Adipocyte (in vitro differentiated cells): ENCODE data around the gene CTNNB1.

Source experiments
- DNase-seq: peaks from one replicate; pipeline ENCODE4 v3.0.0-alpha.2; 2015; ENCODE audit warnings: low read depth
- H3K27me3 ChIP-seq: replicated peaks from 2 replicates; pipeline ENCODE4 v1.7.0; 2013; ENCODE audit warnings: mild to moderate bottlenecking, low read length, moderate library complexity; ENCODE audit not compliant: control insufficient read depth, insufficient read depth
- H3K36me3 ChIP-seq: 2 replicates; pipeline ENCODE4 v1.7.0; 2013; ENCODE audit warnings: low read length, mild to moderate bottlenecking, moderate library complexity; ENCODE audit not compliant: control insufficient read depth, insufficient read depth, severe bottlenecking
- H3K4me1 ChIP-seq: 2 replicates; pipeline ENCODE4 v1.7.0; 2013; ENCODE audit warnings: mild to moderate bottlenecking, low read length, moderate library complexity; ENCODE audit not compliant: control insufficient read depth, insufficient read depth
- H3K4me3 ChIP-seq: 2 replicates; pipeline ENCODE4 v1.7.0; 2013; ENCODE audit warnings: mild to moderate bottlenecking, low read length, moderate library complexity
- H3K9ac ChIP-seq: 2 replicates; pipeline ENCODE4 v1.7.0; 2013; ENCODE audit warnings: mild to moderate bottlenecking, low read length, moderate library complexity
- H3K9me3 ChIP-seq: 2 replicates; pipeline ENCODE4 v1.7.0; 2013; ENCODE audit warnings: mild to moderate bottlenecking, low read length, moderate library complexity; ENCODE audit not compliant: control insufficient read depth

The CTNNB1 gene

DNA sequence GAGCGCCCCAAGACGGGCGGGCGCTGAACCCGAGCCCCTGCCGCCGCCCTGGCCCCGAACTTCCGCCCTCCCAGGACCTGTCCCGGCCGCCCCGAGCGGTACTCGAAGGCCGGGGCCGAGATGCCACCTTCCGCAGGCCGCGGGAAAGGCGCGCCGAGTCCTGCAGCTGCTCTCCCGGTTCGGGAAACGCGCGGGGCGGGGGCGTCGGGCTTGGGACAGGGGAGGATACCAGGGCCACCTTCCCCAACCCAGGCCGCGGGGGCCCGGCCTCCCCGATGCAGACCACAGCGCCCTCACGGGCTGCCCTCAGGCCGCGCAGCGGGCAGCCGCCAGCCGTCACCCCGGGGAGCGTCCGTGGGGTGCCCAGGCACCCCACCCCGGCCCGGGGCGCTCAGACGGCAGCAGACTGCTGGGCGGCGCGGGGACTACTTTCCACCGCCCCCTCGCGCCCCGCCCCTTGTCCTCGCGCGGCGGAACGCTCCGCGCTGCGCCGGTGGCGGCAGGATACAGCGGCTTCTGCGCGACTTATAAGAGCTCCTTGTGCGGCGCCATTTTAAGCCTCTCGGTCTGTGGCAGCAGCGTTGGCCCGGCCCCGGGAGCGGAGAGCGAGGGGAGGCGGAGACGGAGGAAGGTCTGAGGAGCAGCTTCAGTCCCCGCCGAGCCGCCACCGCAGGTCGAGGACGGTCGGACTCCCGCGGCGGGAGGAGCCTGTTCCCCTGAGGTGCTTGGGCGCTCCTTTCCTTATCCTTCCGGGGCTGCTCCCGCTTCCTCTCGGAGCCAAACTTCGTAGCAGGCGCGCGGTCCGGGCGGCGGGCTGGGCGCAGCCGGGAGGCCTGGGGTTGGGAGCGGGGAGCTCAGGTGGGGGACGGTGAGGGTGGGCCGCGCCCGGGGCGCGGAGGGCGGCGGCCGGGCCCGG is at the start of gene CTNNB1:
CTNNB1 (plus strand) TSS at position 556 of the 916 bp plus-strand sequence. CDS start 24,564 bp downstream, outside the sequence.
- Histone ChIP-seq H3K4me3 (peak within 1 kb of the TSS; percentile 93), H3K4me1 (peaks cover 30% of the 10 kb centered on the region), H3K27me3 (no peaks in the 10 kb centered on the region), H3K9me3 (no peaks in the 10 kb centered on the region), H3K9ac (peak within 1 kb of the TSS; percentile 98), H3K36me3 (no peaks in the 10 kb centered on the region)
- peak; percentile 98 for DNase-seq

DNA sequence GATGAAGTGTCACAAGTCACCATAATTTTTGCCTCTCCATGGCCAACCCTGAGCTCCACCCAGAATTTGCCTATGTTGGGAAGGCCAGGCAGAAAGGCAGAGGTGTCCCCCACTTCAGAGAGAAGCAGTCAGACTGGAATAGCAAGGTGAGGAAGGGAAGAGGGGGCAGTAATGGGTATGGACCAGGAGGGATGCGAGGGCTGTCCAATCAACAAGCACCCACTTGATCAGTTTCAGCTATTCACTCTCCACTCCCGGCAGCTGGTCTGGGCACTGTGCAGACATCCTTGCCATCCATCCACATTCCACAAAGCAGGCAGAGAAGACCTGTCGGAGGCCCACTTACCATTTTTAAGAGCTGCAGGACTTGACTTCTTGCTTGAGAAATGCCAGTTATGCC is 43.5 kb upstream of the CTNNB1 start:
- DNase-seq, result no peak
- Histone ChIP-seq H3K9ac (no peak overlapping the region), H3K27me3 (peaks cover 3% of the 10 kb centered on the region), H3K4me3 (no peak overlapping the region), H3K4me1 (no peaks in the 10 kb centered on the region), H3K9me3 (no peaks in the 10 kb centered on the region), H3K36me3 (no peaks in the 10 kb centered on the region)

- H3K36me3 ChIP-seq, result no peaks in the 10 kb centered on the region
- H3K4me3 ChIP-seq, result no peak overlapping the region
Measured at GRCh38 chr3:41158947-41159346, 40.4 kb upstream of the CTNNB1 start.

DNA sequence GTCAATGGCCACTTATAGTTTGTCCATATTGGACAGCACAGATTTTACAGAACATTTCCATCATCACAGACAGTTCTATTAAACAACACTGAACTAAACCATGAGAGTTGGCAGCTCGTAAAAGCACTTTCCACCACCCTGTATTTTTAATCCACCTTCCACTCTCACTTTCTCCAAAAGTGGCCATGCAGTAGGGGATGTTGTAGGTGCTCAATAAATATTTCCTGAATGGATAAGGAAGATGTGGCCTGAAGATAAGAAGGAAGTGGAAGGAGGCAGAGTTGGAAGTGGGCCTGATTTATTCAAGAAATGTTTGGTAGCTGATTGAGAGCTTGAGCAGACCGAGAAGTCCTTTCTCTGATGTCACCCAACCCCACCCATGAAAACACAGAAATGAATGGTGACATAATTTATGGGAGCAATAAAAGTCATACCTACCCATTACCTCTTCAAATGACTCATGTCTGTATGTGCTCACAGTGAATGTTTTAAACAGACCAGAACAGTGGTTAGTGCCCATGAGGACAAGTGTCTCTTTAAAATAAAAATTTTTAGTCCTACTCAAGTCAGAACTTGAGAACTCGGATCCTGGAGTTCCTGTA is 39.6 kb upstream of the CTNNB1 start:
- no peaks in the 10 kb centered on the region for H3K9me3 ChIP-seq
- H3K4me1 ChIP-seq, result no peaks in the 10 kb centered on the region
- H3K27me3 ChIP-seq, result peaks cover 11% of the 10 kb centered on the region
- H3K4me3 ChIP-seq, result no peak overlapping the region
- no peaks in the 10 kb centered on the region for H3K36me3 ChIP-seq
- no peak for DNase-seq
- H3K9ac ChIP-seq, result no peak overlapping the region

More at GRCh38 chr3:41158947-41159346, 40.4 kb upstream of the CTNNB1 start:
- H3K27me3 ChIP-seq, result peaks cover 11% of the 10 kb centered on the region
- no peak overlapping the region for H3K9ac ChIP-seq
- no peaks in the 10 kb centered on the region for H3K9me3 ChIP-seq
- DNase-seq, result no peak
- no peaks in the 10 kb centered on the region for H3K4me1 ChIP-seq

- H3K36me3 ChIP-seq, result no peaks in the 10 kb centered on the region
- H3K4me1 ChIP-seq, result no peaks in the 10 kb centered on the region
- DNase-seq, result no peak
- no peaks in the 10 kb centered on the region for H3K9me3 ChIP-seq
- no peak overlapping the region for H3K4me3 ChIP-seq
- peaks cover 14% of the 10 kb centered on the region for H3K27me3 ChIP-seq
- H3K9ac ChIP-seq, result no peak overlapping the region
Measured at GRCh38 chr3:41162541-41162940, 36.8 kb upstream of the CTNNB1 start.

DNA sequence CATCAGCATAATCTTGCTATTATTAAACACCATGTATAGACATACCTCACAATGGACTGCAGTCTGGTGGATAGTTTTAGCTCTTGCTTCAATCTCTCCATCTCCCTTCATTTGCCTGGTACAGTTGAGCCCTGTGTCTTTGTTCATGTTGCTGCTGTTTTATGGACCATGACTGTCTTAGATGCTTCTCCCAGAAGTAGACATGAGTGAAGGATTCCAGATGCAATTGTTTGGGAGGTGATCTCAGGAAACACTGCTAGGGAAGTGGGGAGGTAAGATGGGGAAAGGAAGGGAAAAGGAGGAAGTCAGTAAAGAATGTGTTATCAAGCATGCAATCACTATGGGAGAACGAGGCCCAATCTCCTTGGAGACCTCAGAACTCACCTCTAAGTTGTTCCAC is 36.3 kb upstream of the CTNNB1 start:
- H3K9me3 ChIP-seq, result no peaks in the 10 kb centered on the region
- no peak overlapping the region for H3K9ac ChIP-seq
- DNase-seq, result no peak
- H3K27me3 ChIP-seq, result peaks cover 14% of the 10 kb centered on the region
- H3K4me3 ChIP-seq, result no peak overlapping the region
- no peaks in the 10 kb centered on the region for H3K4me1 ChIP-seq
- no peaks in the 10 kb centered on the region for H3K36me3 ChIP-seq

- no peak for DNase-seq
- Histone ChIP-seq H3K4me3 (no peak overlapping the region), H3K36me3 (no peaks in the 10 kb centered on the region), H3K9ac (no peak overlapping the region), H3K9me3 (no peaks in the 10 kb centered on the region), H3K4me1 (no peaks in the 10 kb centered on the region), H3K27me3 (peaks cover 14% of the 10 kb centered on the region)
Measured at GRCh38 chr3:41163421-41163820, 35.9 kb upstream of the CTNNB1 start.

- Histone ChIP-seq H3K9ac (no peak overlapping the region), H3K4me3 (no peak overlapping the region), H3K4me1 (peaks cover 2% of the 10 kb centered on the region), H3K9me3 (no peaks in the 10 kb centered on the region), H3K36me3 (no peaks in the 10 kb centered on the region), H3K27me3 (peaks cover 19% of the 10 kb centered on the region)
- no peak for DNase-seq
Measured at GRCh38 chr3:41164777-41165176, 34.5 kb upstream of the CTNNB1 start.

GRCh38 chr3:41167722-41168497 is 31.4 kb upstream of the CTNNB1 start:
- Histone ChIP-seq H3K36me3 (no peaks in the 10 kb centered on the region), H3K4me3 (no peak overlapping the region), H3K27me3 (peaks cover 25% of the 10 kb centered on the region), H3K9ac (no peak overlapping the region), H3K9me3 (no peaks in the 10 kb centered on the region), H3K4me1 (peaks cover 2% of the 10 kb centered on the region)
- DNase-seq, result no peak

- Histone ChIP-seq H3K9ac (no peak overlapping the region), H3K9me3 (no peaks in the 10 kb centered on the region), H3K4me1 (peaks cover 2% of the 10 kb centered on the region), H3K4me3 (no peak overlapping the region), H3K36me3 (no peaks in the 10 kb centered on the region), H3K27me3 (peaks cover 25% of the 10 kb centered on the region)
- peak; percentile 15 for DNase-seq
Measured at GRCh38 chr3:41169023-41169422, 30.3 kb upstream of the CTNNB1 start.
